Measurements from ENCODE around the gene ZNF644. TPM values are rescaled to one million over a fixed set of nuclear protein-coding genes. Genes with fewer than 3 reads are reported as not detected.

ZNF644 gene
- total and polyA plus RNA-seq, 11 donors, result 15.2 to 46.6 (median 31.4) TPM

- DNase-seq (no peak), ATAC-seq (no peak)
- peaks cover 0 to 36% (median 18%) of the 10 kb centered on the region in 12 donors for H3K4me1 ChIP-seq
- no peak overlapping the region for H3K27ac ChIP-seq
- peaks cover 0 to 26% (median 0%) of the 10 kb centered on the region in 12 donors for H3K9me3 ChIP-seq
- H3K4me3 ChIP-seq, result no peak overlapping the region
- no peaks in the 10 kb centered on the region for H3K27me3 ChIP-seq
- no peak for TF ChIP-seq POLR2A (IDR thresholded peaks at IDR 0.05)
- TF ChIP-seq CTCF (IDR thresholded peaks at IDR 0.05), result no peak
- intact Hi-C loops (cut with DNase I), result no loop called here
- no peaks in the 10 kb centered on the region for H3K36me3 ChIP-seq
- WGBS, 4 donors, result 95 to 99% (median 97%) methylated on average over 2 of the region's 2 CpGs
These were observed 15.5 kb downstream of the ZNF644 start for GRCh38 chr1:91006113-91006908.

GRCh38 chr1:91005285-91005684 lies 16.6 kb downstream of the ZNF644 start:
- H3K36me3 ChIP-seq, result no peaks in the 10 kb centered on the region
- 89 to 98% (median 93%) methylated on average over 1 of the region's 1 CpG for WGBS, 4 donors
- peaks cover 0 to 26% (median 0%) of the 10 kb centered on the region in 12 donors for H3K9me3 ChIP-seq
- ATAC-seq, result no peak
- intact Hi-C loops (cut with DNase I), result no loop called here
- H3K4me1 ChIP-seq, result peaks cover 0 to 28% (median 14%) of the 10 kb centered on the region in 12 donors
- DNase-seq, result no peak
- H3K4me3 ChIP-seq, result no peak overlapping the region
- no peaks in the 10 kb centered on the region for H3K27me3 ChIP-seq
- H3K27ac ChIP-seq, result no peak overlapping the region
- TF ChIP-seq POLR2A (IDR thresholded peaks at IDR 0.05), result no peak

- Histone ChIP-seq H3K4me3 (no peak overlapping the region), H3K36me3 (no peaks in the 10 kb centered on the region), H3K27me3 (no peaks in the 10 kb centered on the region), H3K27ac (no peak overlapping the region), H3K9me3 (peaks cover 0 to 30% (median 0%) of the 10 kb centered on the region in 12 donors), H3K4me1 (peaks cover 0 to 20% (median 4%) of the 10 kb centered on the region in 12 donors)
- DNase-seq (no peak), ATAC-seq (no peak)
- TF ChIP-seq POLR2A (IDR thresholded peaks at IDR 0.05) (no peak), CTCF (IDR thresholded peaks at IDR 0.05) (no peak)
- intact Hi-C loops (cut with DNase I), result no loop called here
- WGBS, 4 donors, result 89 to 94% (median 92%) methylated on average over 2 of the region's 2 CpGs
These were observed 17.7 kb downstream of the ZNF644 start for GRCh38 chr1:91004145-91004544.

- no peak for ATAC-seq
- WGBS, 4 donors, result 93 to 96% (median 94%) methylated on average over 2 of the region's 2 CpGs
- TF ChIP-seq CTCF (IDR thresholded peaks at IDR 0.05) (no peak), POLR2A (IDR thresholded peaks at IDR 0.05) (no peak)
- Histone ChIP-seq H3K27me3 (no peaks in the 10 kb centered on the region), H3K4me1 (peaks cover 0 to 26% (median 5%) of the 10 kb centered on the region in 12 donors), H3K9me3 (peaks cover 0 to 51% (median 2%) of the 10 kb centered on the region in 12 donors), H3K4me3 (no peak overlapping the region), H3K36me3 (peaks cover 0 to 6% (median 0%) of the 10 kb centered on the region in 9 donors), H3K27ac (no peak overlapping the region)
- intact Hi-C loops (cut with DNase I), result no loop called here
- no peak for DNase-seq
These were observed 25.0 kb downstream of the ZNF644 start for GRCh38 chr1:90996742-90997413.

Data from heart left ventricle (tissue), 16 donors.